ENCODE measurements around the gene APOA4. TPM values are rescaled to one million over a fixed set of nuclear protein-coding genes. Genes with fewer than 3 reads are reported as not detected.
A peak's percentile ranks its signal among the peaks of the same experiment; 100 is the strongest.
"Not testable (repeated sequence)": the region's sequence is repeated elsewhere in the genome, so short reads cannot be mapped to it uniquely, and the experiment has no call there.

APOA4 gene
- total and polyA plus RNA-seq, 11 donors = 0.86 TPM; not detected in 10

DNA sequence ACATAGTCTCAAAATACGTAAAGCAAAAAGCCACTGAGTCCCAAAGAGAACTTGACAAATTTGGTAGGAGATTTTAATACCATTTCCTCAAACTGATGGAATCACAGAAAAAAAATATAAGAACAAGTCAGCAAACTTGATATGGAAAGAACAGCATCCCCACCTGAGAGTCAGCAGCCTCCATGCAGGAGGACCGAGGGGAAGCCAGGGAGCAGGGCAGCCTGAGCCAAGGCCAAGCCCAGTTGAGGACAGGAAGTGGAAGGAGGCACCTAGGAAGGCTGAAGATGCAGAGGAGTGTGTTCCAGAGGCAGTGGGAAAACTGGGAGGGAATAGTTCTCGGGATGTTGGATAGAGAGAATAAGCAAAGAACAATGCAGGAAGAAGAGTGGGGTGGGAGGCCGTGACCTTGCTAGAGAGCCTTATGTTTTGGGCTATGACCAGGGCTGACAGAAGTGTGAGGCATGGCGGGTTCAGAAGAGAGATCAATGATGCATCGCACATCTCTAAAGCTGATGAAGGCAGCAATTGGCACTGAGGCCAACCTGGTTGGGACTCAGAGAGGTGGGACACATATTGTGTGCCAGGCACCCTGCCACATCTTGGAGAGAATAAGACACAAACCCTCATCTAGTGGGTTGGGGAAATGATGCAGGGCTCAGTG lies 15.4 kb downstream of the APOA4 start:
- H3K36me3 ChIP-seq = no peaks in the 10 kb centered on the region
- WGBS, 4 donors = 84 to 91% (median 86%) methylated on average over 6 of the region's 6 CpGs
- no peak for DNase-seq
- intact Hi-C loops (cut with DNase I) = no loop called here
- H3K4me3 ChIP-seq = no peak overlapping the region
- no peaks in the 10 kb centered on the region for H3K9me3 ChIP-seq
- no peaks in the 10 kb centered on the region for H3K4me1 ChIP-seq
- no peak for TF ChIP-seq POLR2A (IDR thresholded peaks at IDR 0.05)
- TF ChIP-seq, protein P1, sequence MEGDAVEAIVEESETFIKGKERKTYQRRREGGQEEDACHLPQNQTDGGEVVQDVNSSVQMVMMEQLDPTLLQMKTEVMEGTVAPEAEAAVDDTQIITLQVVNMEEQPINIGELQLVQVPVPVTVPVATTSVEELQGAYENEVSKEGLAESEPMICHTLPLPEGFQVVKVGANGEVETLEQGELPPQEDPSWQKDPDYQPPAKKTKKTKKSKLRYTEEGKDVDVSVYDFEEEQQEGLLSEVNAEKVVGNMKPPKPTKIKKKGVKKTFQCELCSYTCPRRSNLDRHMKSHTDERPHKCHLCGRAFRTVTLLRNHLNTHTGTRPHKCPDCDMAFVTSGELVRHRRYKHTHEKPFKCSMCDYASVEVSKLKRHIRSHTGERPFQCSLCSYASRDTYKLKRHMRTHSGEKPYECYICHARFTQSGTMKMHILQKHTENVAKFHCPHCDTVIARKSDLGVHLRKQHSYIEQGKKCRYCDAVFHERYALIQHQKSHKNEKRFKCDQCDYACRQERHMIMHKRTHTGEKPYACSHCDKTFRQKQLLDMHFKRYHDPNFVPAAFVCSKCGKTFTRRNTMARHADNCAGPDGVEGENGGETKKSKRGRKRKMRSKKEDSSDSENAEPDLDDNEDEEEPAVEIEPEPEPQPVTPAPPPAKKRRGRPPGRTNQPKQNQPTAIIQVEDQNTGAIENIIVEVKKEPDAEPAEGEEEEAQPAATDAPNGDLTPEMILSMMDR (IDR thresholded peaks at IDR 0.05) = no peak
- no peak overlapping the region for H3K27ac ChIP-seq
- no peaks in the 10 kb centered on the region for H3K27me3 ChIP-seq
- no peak for ATAC-seq

DNA sequence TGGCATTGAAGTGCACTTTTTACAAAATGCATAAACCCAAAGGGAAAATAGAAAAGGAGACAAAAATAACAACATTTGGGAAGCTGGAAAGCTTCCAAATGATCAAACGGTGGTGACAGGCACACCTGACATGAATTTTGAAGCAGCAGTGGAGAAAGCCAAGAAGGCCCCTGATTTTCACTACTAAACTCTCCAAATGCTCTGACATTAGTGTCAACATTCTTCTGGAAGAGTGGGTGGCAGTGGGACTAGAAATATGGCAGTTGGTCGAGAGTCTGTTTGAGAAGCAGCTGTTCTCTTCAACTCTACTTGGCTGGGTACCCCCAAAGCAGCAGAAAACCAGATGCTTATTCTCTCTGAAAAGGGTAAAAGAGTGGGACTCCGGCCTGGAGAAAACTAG lies 19.1 kb downstream of the APOA4 start:
- TF ChIP-seq, protein P1 (IDR thresholded peaks at IDR 0.05) = no peak
- no peak for TF ChIP-seq POLR2A (IDR thresholded peaks at IDR 0.05)
- Histone ChIP-seq H3K9me3 (no peaks in the 10 kb centered on the region), H3K27ac (no peak overlapping the region), H3K4me3 (no peak overlapping the region), H3K4me1 (peaks cover 0 to 3% (median 0%) of the 10 kb centered on the region in 12 donors), H3K36me3 (no peaks in the 10 kb centered on the region), H3K27me3 (no peaks in the 10 kb centered on the region)
- ATAC-seq (no peak), DNase-seq (no peak)
- intact Hi-C loops (cut with DNase I) = no loop called here
- 55 to 61% (median 57%) methylated on average over 3 of the region's 3 CpGs for WGBS, 4 donors

DNA sequence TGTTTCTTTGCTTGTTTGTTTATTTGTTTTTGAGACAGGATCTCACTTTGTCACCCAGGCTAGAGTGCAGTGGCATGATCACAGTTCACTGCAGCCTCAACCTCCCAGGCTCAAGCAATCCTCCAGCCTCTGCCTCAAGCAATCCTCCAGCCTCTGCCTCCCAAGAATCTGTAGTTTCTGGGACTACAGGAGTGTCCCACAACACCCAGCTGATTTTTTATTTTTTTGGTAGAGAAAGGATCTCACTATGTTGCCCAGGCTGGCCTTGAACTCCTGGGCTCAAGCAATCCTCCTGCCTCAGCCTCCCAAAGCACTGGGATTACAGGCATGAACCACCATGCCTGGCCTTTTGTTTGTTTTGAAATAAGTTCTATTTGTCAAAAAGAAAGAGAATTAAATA lies 21.4 kb downstream of the APOA4 start:
- ATAC-seq; H3K4me3 ChIP-seq; H3K9me3 ChIP-seq; H3K27me3 ChIP-seq; DNase-seq; H3K27ac ChIP-seq; H3K36me3 ChIP-seq; intact Hi-C loops (cut with DNase I): not testable (repeated sequence)
- H3K4me1 ChIP-seq = peaks cover 0 to 11% (median 0%) of the 10 kb centered on the region in 12 donors

DNA sequence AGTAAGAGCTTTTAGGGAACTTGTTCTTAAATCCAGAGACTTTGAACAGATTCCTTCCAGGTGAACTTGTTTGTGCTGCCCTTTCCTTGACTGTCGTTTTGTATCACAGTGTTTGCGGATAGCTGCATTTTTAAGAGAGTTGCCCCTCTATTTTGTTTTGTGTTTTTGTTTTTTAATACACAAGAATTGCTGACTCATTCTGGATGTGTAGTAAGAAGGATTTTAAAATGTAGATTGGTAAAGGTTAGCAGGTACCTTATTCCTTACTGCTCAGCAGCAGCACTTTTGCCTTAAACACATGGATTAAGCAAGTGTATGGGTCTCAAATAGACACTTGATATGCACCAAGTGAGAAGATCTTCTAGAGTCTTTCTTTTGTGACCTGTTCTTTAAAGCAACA lies 22.5 kb downstream of the APOA4 start:
- TF ChIP-seq, protein P1 (IDR thresholded peaks at IDR 0.05) = no peak
- TF ChIP-seq POLR2A (IDR thresholded peaks at IDR 0.05) = no peak
- 92 to 96% (median 94%) methylated on average over 2 of the region's 2 CpGs for WGBS, 4 donors
- intact Hi-C loops (cut with DNase I) = no loop called here

DNA sequence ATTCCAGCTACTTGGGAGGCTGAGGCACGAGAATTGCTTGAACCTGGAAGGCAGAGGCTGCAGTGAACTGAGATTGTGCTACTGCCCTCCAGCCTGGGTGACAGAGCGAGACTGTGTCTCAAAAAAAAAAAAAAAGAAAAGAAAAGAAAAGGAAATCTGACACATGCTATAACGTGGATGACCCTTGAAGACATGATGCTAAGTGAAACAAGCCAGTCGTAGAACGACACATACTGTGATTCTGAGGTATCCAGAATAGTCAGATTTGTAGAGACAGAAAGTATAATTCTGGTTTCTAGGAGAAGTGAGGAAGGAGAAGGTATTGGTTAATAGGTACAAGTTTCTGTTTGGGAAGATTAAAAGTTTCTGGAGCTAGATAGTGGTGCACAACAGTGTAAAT lies 24.7 kb downstream of the APOA4 start:
- no peaks in the 10 kb centered on the region for H3K27me3 ChIP-seq
- no peaks in the 10 kb centered on the region for H3K9me3 ChIP-seq
- TF ChIP-seq POLR2A (IDR thresholded peaks at IDR 0.05) = no peak
- TF ChIP-seq, protein P1 (IDR thresholded peaks at IDR 0.05) = no peak
- ATAC-seq (no peak), DNase-seq (no peak)
- intact Hi-C loops (cut with DNase I) = loop anchor here in 4 of 10 donors (10.0 kb wide), 2 partner anchors 76 to 426 kb away; no protein-coding TSS in a partner anchor
- peaks cover 0 to 11% (median 0%) of the 10 kb centered on the region in 12 donors for H3K4me1 ChIP-seq
- H3K27ac ChIP-seq = peak overlapping the region in 1 of 12 donors; percentile 4
- H3K4me3 ChIP-seq = no peak overlapping the region
- 79 to 83% (median 79%) methylated on average over 5 of the region's 5 CpGs for WGBS, 4 donors
- no peaks in the 10 kb centered on the region for H3K36me3 ChIP-seq

More for the DNA sequence above, 22.5 kb downstream of the APOA4 start:
- no peak for DNase-seq
- Histone ChIP-seq H3K36me3 (no peaks in the 10 kb centered on the region), H3K27ac (no peak overlapping the region), H3K4me3 (no peak overlapping the region), H3K27me3 (no peaks in the 10 kb centered on the region), H3K4me1 (peaks cover 0 to 11% (median 0%) of the 10 kb centered on the region in 12 donors), H3K9me3 (no peaks in the 10 kb centered on the region)
- no peak for ATAC-seq
